IMR-90 (cell line): ENCODE data around the gene NIPAL4.

Source experiments
- CHD1 ChIP-seq: IDR thresholded peaks from 2 replicates; pipeline ENCODE4 v1.6.1; 2012; ENCODE audit warnings: low read depth, low read length, improper control_type of control experiment
- CTCF ChIP-seq: conservative IDR thresholded peaks from 2 replicates; pipeline ENCODE4 v1.5.1; 2012; ENCODE audit warnings: mild to moderate bottlenecking, low read depth, low read length, improper control_type of control experiment
- FOS ChIP-seq: fragments of 150-350 bp; IDR thresholded peaks from 2 replicates; pipeline ENCODE4 v1.6.1; 2016; ENCODE audit warnings: low read depth, low read length
- MAFK ChIP-seq: IDR thresholded peaks from 2 replicates; pipeline ENCODE4 v1.6.1; 2012; ENCODE audit warnings: low read depth, low read length, improper control_type of control experiment
- MAZ ChIP-seq: IDR thresholded peaks from 2 replicates; pipeline ENCODE4 v1.6.1; 2012; ENCODE audit warnings: low read depth, mild to moderate bottlenecking, low read length, improper control_type of control experiment, moderate library complexity, borderline replicate concordance
- MXI1 ChIP-seq: IDR thresholded peaks from 2 replicates; pipeline ENCODE4 v1.6.1; 2012; ENCODE audit warnings: low read depth, mild to moderate bottlenecking, low read length, moderate library complexity, borderline replicate concordance
- POLR2A ChIP-seq: IDR thresholded peaks from 2 replicates; pipeline ENCODE4 v1.6.1; 2012; ENCODE audit warnings: mild to moderate bottlenecking, low read depth, low read length
- RAD21 ChIP-seq: IDR thresholded peaks from 2 replicates; pipeline ENCODE4 v1.6.1; 2012; ENCODE audit warnings: low read length, improper control_type of control experiment
- RFX5 ChIP-seq: IDR thresholded peaks from 2 replicates; pipeline ENCODE4 v1.8.0; 2012; ENCODE audit warnings: low read depth, mild to moderate bottlenecking, low read length, moderate library complexity
- SMC3 ChIP-seq: fragments of 150-350 bp; IDR thresholded peaks from 2 replicates; pipeline ENCODE4 v1.6.1; 2016; ENCODE audit warnings: low read depth, mild to moderate bottlenecking, antibody characterized with exemption, low read length, moderate library complexity
- USF2 ChIP-seq: fragments of 150-350 bp; IDR thresholded peaks from 2 replicates; pipeline ENCODE4 v1.6.1; 2017; ENCODE audit warnings: mild to moderate bottlenecking, antibody characterized with exemption, low read length, low read depth

GRCh38 chr5:157504053-157504452, 44.0 kb downstream of the NIPAL4 start:
- no peak for TF ChIP-seq POLR2A
- no peak for TF ChIP-seq CTCF
- no peak for TF ChIP-seq MAFK
- TF ChIP-seq RAD21: no peak
- TF ChIP-seq MAZ: no peak
- TF ChIP-seq RFX5: no peak
- TF ChIP-seq USF2: no peak
- no peak for TF ChIP-seq CHD1
- no peak for TF ChIP-seq FOS
- TF ChIP-seq MXI1: no peak
- TF ChIP-seq SMC3: no peak
